Fibroblast of the aortic adventitia (primary cell): ENCODE results near the gene CHST2. TPM values are rescaled to one million over a fixed set of nuclear protein-coding genes. Genes with fewer than 3 reads are reported as not detected.

Experiments
- DNase-seq: peaks from one replicate; pipeline ENCODE4 v3.0.0-alpha.2; 2010; ENCODE audit warnings: low read depth
- H3K4me3 ChIP-seq: 2 replicates; pipeline ENCODE4 v1.5.1; 2011; ENCODE audit warnings: low read depth, mild to moderate bottlenecking, control low read depth, low read length, moderate library complexity
- total RNA-seq: library from RNA; depleted of rRNA; stranded (reverse); fragments of >200 nt; gene quantifications from 2 replicates; pipeline ENCODE4 v1.2.3, GENCODE V29; 2012; ENCODE audit warnings: low replicate concordance
- TF ChIP-seq, protein P1 (sequence below): IDR thresholded peaks from 2 replicates; pipeline ENCODE4 v1.5.1; 2011; ENCODE audit warnings: mild to moderate bottlenecking, low read length, control low read depth, inconsistent platforms; ENCODE audit not compliant: insufficient read depth

CHST2 gene
- total RNA-seq, 1 donor, result 5.0 TPM

DNA sequence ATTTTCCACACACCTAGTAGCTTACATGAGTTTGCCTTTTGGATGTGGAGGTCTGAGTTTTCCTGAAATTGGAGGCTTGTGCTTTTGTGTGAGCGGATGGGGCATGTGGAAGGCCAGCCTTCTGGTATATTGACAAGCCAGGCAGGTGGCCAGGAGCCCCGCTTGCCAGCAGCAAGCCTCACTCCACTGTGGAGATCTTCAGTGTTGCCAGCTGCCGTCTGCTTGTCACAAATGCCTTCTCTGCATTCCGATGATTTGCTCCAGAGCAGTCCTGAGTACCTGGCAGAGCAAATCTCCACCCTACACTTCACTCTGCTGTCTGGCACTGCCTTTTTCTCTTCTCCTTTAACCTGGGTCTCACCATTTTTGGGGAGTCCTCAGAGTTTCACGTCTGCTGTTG is 29.1 kb upstream of the CHST2 start:
- no peak for DNase-seq
- H3K4me3 ChIP-seq, result no peak overlapping the region
- TF ChIP-seq, protein P1, sequence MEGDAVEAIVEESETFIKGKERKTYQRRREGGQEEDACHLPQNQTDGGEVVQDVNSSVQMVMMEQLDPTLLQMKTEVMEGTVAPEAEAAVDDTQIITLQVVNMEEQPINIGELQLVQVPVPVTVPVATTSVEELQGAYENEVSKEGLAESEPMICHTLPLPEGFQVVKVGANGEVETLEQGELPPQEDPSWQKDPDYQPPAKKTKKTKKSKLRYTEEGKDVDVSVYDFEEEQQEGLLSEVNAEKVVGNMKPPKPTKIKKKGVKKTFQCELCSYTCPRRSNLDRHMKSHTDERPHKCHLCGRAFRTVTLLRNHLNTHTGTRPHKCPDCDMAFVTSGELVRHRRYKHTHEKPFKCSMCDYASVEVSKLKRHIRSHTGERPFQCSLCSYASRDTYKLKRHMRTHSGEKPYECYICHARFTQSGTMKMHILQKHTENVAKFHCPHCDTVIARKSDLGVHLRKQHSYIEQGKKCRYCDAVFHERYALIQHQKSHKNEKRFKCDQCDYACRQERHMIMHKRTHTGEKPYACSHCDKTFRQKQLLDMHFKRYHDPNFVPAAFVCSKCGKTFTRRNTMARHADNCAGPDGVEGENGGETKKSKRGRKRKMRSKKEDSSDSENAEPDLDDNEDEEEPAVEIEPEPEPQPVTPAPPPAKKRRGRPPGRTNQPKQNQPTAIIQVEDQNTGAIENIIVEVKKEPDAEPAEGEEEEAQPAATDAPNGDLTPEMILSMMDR, result no peak

DNA sequence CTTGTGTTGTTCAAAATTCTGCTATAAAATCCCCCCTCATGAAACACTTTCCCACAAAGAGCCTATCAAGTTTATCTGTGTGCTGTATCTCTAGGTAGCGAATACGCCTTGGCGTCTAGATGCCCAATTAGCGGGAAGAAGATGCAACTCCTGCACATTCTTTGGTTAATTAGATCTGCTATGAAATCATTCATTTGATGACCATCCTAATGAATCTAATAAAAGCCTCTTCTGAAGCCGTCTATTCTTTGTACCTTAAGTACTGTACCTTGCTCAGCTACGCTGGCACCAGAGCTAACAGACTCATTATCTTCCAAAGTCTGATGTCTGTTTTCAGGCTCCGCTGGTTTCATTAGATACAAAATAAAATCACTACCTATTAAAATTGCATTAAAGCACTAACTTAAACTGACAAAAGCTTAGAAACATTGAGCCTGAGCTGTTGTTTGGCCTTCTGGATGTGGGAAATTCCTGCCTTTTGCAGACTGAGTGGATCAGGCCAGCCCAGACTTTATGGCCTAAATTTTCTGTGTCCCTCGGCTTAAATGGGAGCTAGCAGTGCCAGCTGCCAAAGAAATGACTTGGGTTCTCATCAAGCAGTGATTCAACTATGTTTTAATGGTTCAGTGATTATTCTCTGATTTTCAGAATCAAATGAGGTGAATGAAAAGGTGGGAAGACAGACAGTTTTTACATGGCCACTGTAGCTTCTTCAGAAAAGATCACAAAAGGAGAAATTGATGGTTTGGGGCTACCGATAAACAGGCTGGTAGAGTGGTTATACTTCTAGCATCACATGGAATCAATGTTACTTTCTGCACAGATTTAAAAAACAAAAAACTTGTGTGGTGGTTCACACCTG is 28.4 kb upstream of the CHST2 start:
- no peak for DNase-seq
- no peak overlapping the region for H3K4me3 ChIP-seq
- TF ChIP-seq, protein P1, result no peak

DNA sequence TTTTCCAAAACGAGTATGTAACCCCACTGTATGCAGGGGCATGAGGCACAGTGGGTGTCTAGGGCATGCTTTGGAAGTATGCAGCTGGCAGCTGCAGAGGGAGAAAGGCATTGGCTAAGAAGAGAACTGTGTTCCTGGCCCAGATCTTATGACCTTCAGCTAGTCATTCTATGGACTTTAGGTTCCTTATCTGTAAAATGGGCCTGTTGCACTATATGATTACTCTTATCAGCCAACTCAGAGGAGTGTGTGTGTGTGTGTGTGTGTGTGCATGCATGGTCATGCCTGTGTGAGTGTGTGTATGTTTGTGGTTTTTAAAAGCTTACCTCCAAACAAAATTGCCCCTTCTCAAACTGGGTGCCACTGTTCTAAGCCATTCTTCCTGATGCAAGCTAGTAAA is 27.4 kb upstream of the CHST2 start:
- DNase-seq, result no peak
- TF ChIP-seq, protein P1, result no peak
- H3K4me3 ChIP-seq, result no peak overlapping the region

DNA sequence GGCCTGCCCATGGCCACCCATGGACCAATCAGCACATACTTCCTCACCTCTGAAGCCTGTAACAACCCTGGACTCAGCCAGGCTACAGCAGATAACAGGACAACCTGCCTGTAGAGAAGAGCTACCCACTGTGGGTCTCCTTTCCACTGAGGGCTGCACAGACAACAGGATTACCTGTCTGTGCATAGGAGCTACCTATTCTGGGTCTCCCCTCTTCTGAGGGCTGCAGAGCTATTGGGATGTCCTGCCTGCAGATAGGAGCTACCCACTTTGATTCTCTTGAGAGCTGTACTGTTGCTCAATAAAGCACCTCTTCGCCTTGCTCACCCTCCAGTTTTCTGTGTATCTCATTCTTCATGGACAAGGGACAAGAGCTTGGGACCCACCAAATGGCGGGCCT is 23.8 kb upstream of the CHST2 start:
- H3K4me3 ChIP-seq, result no peak overlapping the region
- no peak for DNase-seq
- TF ChIP-seq, protein P1, result no peak

GRCh38 chr3:143098032-143098764 is 21.4 kb upstream of the CHST2 start:
- DNase-seq, result no peak
- no peak overlapping the region for H3K4me3 ChIP-seq
- TF ChIP-seq, protein P1, result no peak

GRCh38 chr3:143099210-143099609 is 20.4 kb upstream of the CHST2 start:
- no peak for DNase-seq
- H3K4me3 ChIP-seq, result no peak overlapping the region
- TF ChIP-seq, protein P1, result no peak
